HT1080 (cell line): ENCODE results near the gene RASGRF2. TPM values are rescaled to one million over a fixed set of nuclear protein-coding genes. Genes with fewer than 3 reads are reported as not detected.

Source experiments
- DNase-seq: peaks from one replicate; pipeline ENCODE4 v3.0.0-alpha.2; 2015; ENCODE audit warnings: low read depth
- total RNA-seq: library from RNA; depleted of rRNA; stranded (reverse); fragments of >200 nt; shearing (Covaris generic); gene quantifications from 2 replicates; pipeline ENCODE4 v1.2.3, GENCODE V29; 2014

Gene RASGRF2
- total RNA-seq, 1 experiment from 2014 or later: 6.4 TPM

- no peak for DNase-seq
Measured at GRCh38 chr5:81167544-81167943, 207.4 kb downstream of the RASGRF2 start.

GRCh38 chr5:81169924-81170323 is 209.8 kb downstream of the RASGRF2 start:
- no peak for DNase-seq

GRCh38 chr5:81171769-81172168 is 211.6 kb downstream of the RASGRF2 start:
- DNase-seq: no peak

- DNase-seq: no peak
Measured at GRCh38 chr5:81172710-81173109, 212.5 kb downstream of the RASGRF2 start.

GRCh38 chr5:81177061-81177460 is 216.9 kb downstream of the RASGRF2 start:
- DNase-seq: no peak

GRCh38 chr5:81179959-81180358 is 219.8 kb downstream of the RASGRF2 start:
- no peak for DNase-seq

GRCh38 chr5:81180780-81181460 is 220.8 kb downstream of the RASGRF2 start:
- no peak for DNase-seq

GRCh38 chr5:81181576-81182316 is 221.6 kb downstream of the RASGRF2 start:
- DNase-seq: no peak

GRCh38 chr5:81182396-81183390 is 222.5 kb downstream of the RASGRF2 start:
- DNase-seq: no peak

GRCh38 chr5:81183811-81184748 is 223.9 kb downstream of the RASGRF2 start:
- no peak for DNase-seq

GRCh38 chr5:81184749-81185110 is 224.6 kb downstream of the RASGRF2 start:
- DNase-seq: no peak

GRCh38 chr5:81187885-81188284 is 227.7 kb downstream of the RASGRF2 start:
- no peak for DNase-seq

GRCh38 chr5:81188962-81189361 is 228.8 kb downstream of the RASGRF2 start:
- no peak for DNase-seq

GRCh38 chr5:81189875-81190498 is 229.8 kb downstream of the RASGRF2 start:
- DNase-seq: no peak

GRCh38 chr5:81191726-81192372 is 231.7 kb downstream of the RASGRF2 start:
- no peak for DNase-seq

- DNase-seq: no peak
Measured at GRCh38 chr5:81192373-81192750, 232.2 kb downstream of the RASGRF2 start.

- DNase-seq: peak; percentile 78
Measured at GRCh38 chr5:81194633-81195334, 234.6 kb downstream of the RASGRF2 start.

- no peak for DNase-seq
Measured at GRCh38 chr5:81195335-81195929, 235.3 kb downstream of the RASGRF2 start.

GRCh38 chr5:81202655-81203054 is 242.5 kb downstream of the RASGRF2 start:
- no peak for DNase-seq
